SK-N-MC (cell line): Measurements from ENCODE around the gene TPSB2.

Experiments used
- DNase-seq: peaks from one replicate; pipeline ENCODE4 v3.0.0-alpha.2; 2011; ENCODE audit warnings: low read depth, low spot score
- H3K27ac ChIP-seq: fragments of 200-600 bp; sonication (generic); 2 replicates; pipeline ENCODE4 v1.5.1; 2016; ENCODE audit warnings: mixed run types
- H3K36me3 ChIP-seq: fragments of 200-600 bp; sonication (generic); 2 replicates; pipeline ENCODE4 v1.6.1; 2017; ENCODE audit warnings: antibody characterized with exemption, low read length, mixed read lengths; ENCODE audit not compliant: insufficient read depth
- H3K4me3 ChIP-seq: fragments of 200-600 bp; sonication (generic); 2 replicates; pipeline ENCODE4 v1.5.1; 2016
- H3K9ac ChIP-seq: fragments of 200-600 bp; sonication (generic); 2 replicates; pipeline ENCODE4 v1.8.0; 2017; ENCODE audit warnings: mixed run types, mixed read lengths; ENCODE audit not compliant: insufficient read length
- H3K9me3 ChIP-seq: fragments of 200-600 bp; sonication (generic); 2 replicates; pipeline ENCODE4 v1.6.1; 2017; ENCODE audit warnings: low read depth, mild to moderate bottlenecking, antibody characterized with exemption, low read length, moderate library complexity, mixed read lengths
- EZH2 ChIP-seq: fragments of 200-600 bp; sonication (generic); IDR thresholded peaks from one replicate; pipeline ENCODE4 v1.6.1; 2017; ENCODE audit warnings: antibody characterized with exemption
- FOXP2 ChIP-seq: optimal IDR thresholded peaks from 2 replicates; pipeline ENCODE3; 2011; ENCODE audit warnings: mild to moderate bottlenecking, moderate library complexity; ENCODE audit not compliant: insufficient read depth; ENCODE audit errors: extremely low read length, control extremely low read depth
- POLR2AphosphoS5 ChIP-seq: IDR thresholded peaks from 2 replicates; pipeline ENCODE4 v1.6.1; 2012; ENCODE audit warnings: mild to moderate bottlenecking, low read depth, low read length, borderline replicate concordance

TPSB2 gene

GRCh38 chr16:1222553-1223354, 7.2 kb downstream of the TPSB2 start:
- no peak for TF ChIP-seq POLR2AphosphoS5
- TF ChIP-seq EZH2, result no peak
- no peak for TF ChIP-seq FOXP2
- Histone ChIP-seq H3K9me3 (no peaks in the 10 kb centered on the region), H3K9ac (no peak overlapping the region), H3K4me3 (no peak overlapping the region), H3K27ac (no peak overlapping the region), H3K36me3 (no peaks in the 10 kb centered on the region; the same call in 1 of the 2 replicates)
- no peak for DNase-seq

- TF ChIP-seq POLR2AphosphoS5, result no peak
- no peak for TF ChIP-seq FOXP2
- TF ChIP-seq EZH2, result no peak
- H3K27ac ChIP-seq, result no peak overlapping the region
- H3K4me3 ChIP-seq, result no peak overlapping the region
- H3K36me3 ChIP-seq, result no peaks in the 10 kb centered on the region; the same call in 1 of the 2 replicates
- no peak overlapping the region for H3K9ac ChIP-seq
- no peak for DNase-seq
- H3K9me3 ChIP-seq, result no peaks in the 10 kb centered on the region
Observed at GRCh38 chr16:1221628-1222552, 8.1 kb downstream of the TPSB2 start.

GRCh38 chr16:1220841-1221627, 8.9 kb downstream of the TPSB2 start:
- Histone ChIP-seq H3K4me3 (no peak overlapping the region), H3K27ac (no peak overlapping the region), H3K9ac (no peak overlapping the region), H3K9me3 (no peaks in the 10 kb centered on the region), H3K36me3 (no peaks in the 10 kb centered on the region; the same call in 1 of the 2 replicates)
- no peak for DNase-seq
- no peak for TF ChIP-seq POLR2AphosphoS5
- TF ChIP-seq EZH2, result no peak
- no peak for TF ChIP-seq FOXP2

GRCh38 chr16:1220098-1220728, 9.8 kb downstream of the TPSB2 start:
- Histone ChIP-seq H3K27ac (no peak overlapping the region), H3K36me3 (no peaks in the 10 kb centered on the region; the same call in 1 of the 2 replicates), H3K9ac (no peak overlapping the region), H3K4me3 (no peak overlapping the region), H3K9me3 (no peaks in the 10 kb centered on the region)
- DNase-seq, result no peak
- TF ChIP-seq EZH2 (no peak), FOXP2 (no peak), POLR2AphosphoS5 (no peak)

GRCh38 chr16:1218930-1219611, 10.9 kb downstream of the TPSB2 start:
- Histone ChIP-seq H3K27ac (no peak overlapping the region), H3K9ac (no peak overlapping the region), H3K4me3 (no peak overlapping the region), H3K9me3 (no peaks in the 10 kb centered on the region), H3K36me3 (no peaks in the 10 kb centered on the region; the same call in 1 of the 2 replicates)
- no peak for DNase-seq
- no peak for TF ChIP-seq POLR2AphosphoS5
- no peak for TF ChIP-seq FOXP2
- no peak for TF ChIP-seq EZH2

- no peaks in the 10 kb centered on the region for H3K9me3 ChIP-seq
- no peak for TF ChIP-seq FOXP2
- no peak for TF ChIP-seq EZH2
- no peak for TF ChIP-seq POLR2AphosphoS5
- H3K4me3 ChIP-seq, result no peak overlapping the region
- no peak for DNase-seq
- H3K27ac ChIP-seq, result no peak overlapping the region
- H3K9ac ChIP-seq, result no peak overlapping the region
- no peaks in the 10 kb centered on the region; the same call in 1 of the 2 replicates for H3K36me3 ChIP-seq
Observed at GRCh38 chr16:1218061-1218929, 11.7 kb downstream of the TPSB2 start.

- no peaks in the 10 kb centered on the region; the same call in 1 of the 2 replicates for H3K36me3 ChIP-seq
Observed at GRCh38 chr16:1217526-1217925, 12.5 kb downstream of the TPSB2 start.

More at GRCh38 chr16:1217526-1217925, 12.5 kb downstream of the TPSB2 start:
- no peak for TF ChIP-seq POLR2AphosphoS5
- TF ChIP-seq FOXP2, result no peak
- TF ChIP-seq EZH2, result no peak
- Histone ChIP-seq H3K27ac (no peak overlapping the region), H3K9me3 (no peaks in the 10 kb centered on the region), H3K4me3 (no peak overlapping the region), H3K9ac (no peak overlapping the region)
- no peak for DNase-seq
